BJ (cell line): Measurements from ENCODE around the gene ZNF280B. TPM values are rescaled to one million over a fixed set of nuclear protein-coding genes. Genes with fewer than 3 reads are reported as not detected.

ENCODE experiments used
- CTCF ChIA-PET: fragments of 350-600 bp; formaldehyde crosslinking; extraction: SDS; loops from one replicate; lab custom pipeline; 2021; ENCODE audit warnings: antibody characterized with exemption, inconsistent platforms; lab: Yijun Ruan, JAX
- POLR2A ChIA-PET: fragments of 300-600 bp; sonication (Branson Sonifier 250); formaldehyde crosslinking; extraction: SDS; loops from one replicate; lab custom pipeline; 2021; ENCODE audit warnings: antibody characterized with exemption; lab: Charles Lee
- DNase-seq: peaks from one replicate; pipeline ENCODE4 v3.0.0-alpha.2; 2011; ENCODE audit warnings: low read depth
- H3K27me3 ChIP-seq: 2 replicates; pipeline ENCODE4 v1.6.0; 2011; ENCODE audit warnings: low read length; ENCODE audit not compliant: control insufficient read depth, insufficient read depth
- H3K36me3 ChIP-seq: 2 replicates; pipeline ENCODE4 v1.5.1; 2011; ENCODE audit warnings: low read length; ENCODE audit not compliant: control insufficient read depth, insufficient read depth
- H3K4me3 ChIP-seq: 2 replicates; pipeline ENCODE4 v1.5.1; 2011; ENCODE audit warnings: low read depth, mild to moderate bottlenecking, control low read depth, low read length
- CTCF ChIP-seq: IDR thresholded peaks from 2 replicates; pipeline ENCODE4 v1.5.1; 2011; ENCODE audit warnings: low read depth, mild to moderate bottlenecking, control low read depth, inconsistent platforms, low read length, moderate library complexity; ENCODE audit not compliant: insufficient read depth
- polyA plus RNA-seq: library from polyadenylated mRNA; depleted of rRNA; stranded (reverse); fragments of >200 nt; gene quantifications from 2 replicates; pipeline ENCODE4 v1.2.3, GENCODE V29; 2011

The ZNF280B gene
- polyA plus RNA-seq, 1 experiment: 0.58 TPM

DNA sequence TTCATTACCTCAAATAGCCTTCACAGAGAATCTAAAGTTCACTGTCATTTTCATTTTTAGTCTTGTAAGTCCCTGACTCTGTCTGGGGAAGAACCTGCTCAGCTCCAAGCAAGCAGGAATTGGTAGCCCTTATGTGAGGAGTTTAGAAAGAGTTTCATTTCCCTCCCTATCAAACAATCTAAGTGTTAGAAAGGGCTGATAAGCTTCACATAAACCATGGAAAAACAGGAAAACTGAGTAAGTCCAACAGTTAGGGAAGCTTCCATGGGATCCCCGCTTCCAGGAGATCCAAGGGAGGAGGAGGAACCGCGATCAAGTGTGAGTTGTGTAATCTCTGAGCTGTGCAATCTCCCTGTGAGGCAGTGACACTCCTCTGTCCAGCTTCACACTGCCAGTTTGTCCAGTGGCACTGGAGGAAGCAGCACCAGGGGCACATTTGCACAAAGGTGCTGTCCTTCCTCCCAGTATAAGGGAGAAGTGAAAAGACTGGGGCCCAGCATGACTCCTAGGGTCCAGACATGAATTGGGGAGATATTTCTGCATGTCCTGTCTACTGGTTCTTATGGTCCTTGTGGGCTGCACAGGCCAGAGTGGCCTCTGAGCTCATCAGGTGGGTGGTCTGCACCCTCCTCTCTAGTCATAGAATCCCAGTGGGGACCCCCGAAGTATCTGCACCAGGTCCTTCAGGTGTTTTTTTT is 46.2 kb upstream of the ZNF280B start:
- no peaks in the 10 kb centered on the region for H3K27me3 ChIP-seq
- no peak for TF ChIP-seq CTCF
- POLR2A ChIA-PET: no interaction called here
- CTCF ChIA-PET: interaction anchor here (1.0 to 3.2 kb wide), 3 partner anchors 22 to 91 kb away, joined by 3 to 13 read pairs (median 4); no protein-coding TSS in a partner anchor
- H3K36me3 ChIP-seq: no peaks in the 10 kb centered on the region
- H3K4me3 ChIP-seq: no peak overlapping the region
- no peak for DNase-seq

GRCh38 chr22:22553735-22554586 is 45.4 kb upstream of the ZNF280B start:
- no peak for TF ChIP-seq CTCF
- Histone ChIP-seq H3K36me3 (no peaks in the 10 kb centered on the region), H3K4me3 (no peak overlapping the region), H3K27me3 (no peaks in the 10 kb centered on the region)
- no peak for DNase-seq
- CTCF ChIA-PET: interaction anchor here (1.0 to 3.2 kb wide), 3 partner anchors 23 to 90 kb away, joined by 3 to 13 read pairs (median 4); no protein-coding TSS in a partner anchor
- POLR2A ChIA-PET: no interaction called here

DNA sequence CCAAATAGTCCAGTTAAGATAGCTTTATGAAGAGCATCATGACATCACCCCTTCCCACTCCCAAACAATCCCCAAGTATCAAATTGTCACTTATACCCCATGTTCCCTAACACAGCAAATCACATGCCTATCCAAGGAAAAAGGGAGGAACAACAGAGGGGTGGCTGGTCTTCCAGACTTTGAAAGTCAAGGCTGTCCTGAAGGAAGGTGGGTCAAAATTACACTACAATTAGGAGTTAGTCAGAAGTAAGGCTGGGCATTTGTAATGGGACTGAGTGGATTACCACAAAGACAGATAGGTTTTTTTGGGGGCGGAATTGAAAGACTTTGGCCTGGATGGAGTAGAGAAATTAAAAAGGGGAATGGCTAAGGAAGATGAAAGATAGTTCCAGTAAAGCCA is 44.6 kb upstream of the ZNF280B start:
- Histone ChIP-seq H3K4me3 (no peak overlapping the region), H3K36me3 (no peaks in the 10 kb centered on the region), H3K27me3 (no peaks in the 10 kb centered on the region)
- DNase-seq: no peak
- no peak for TF ChIP-seq CTCF
- POLR2A ChIA-PET: no interaction called here
- CTCF ChIA-PET: interaction anchor here (1.2 kb wide), 1 partner anchor 33 kb away, joined by 3 read pairs; no protein-coding TSS in a partner anchor

- CTCF ChIA-PET: interaction anchor here (1.2 kb wide), 1 partner anchor 34 kb away, joined by 3 read pairs; no protein-coding TSS in a partner anchor
- no peak for DNase-seq
- POLR2A ChIA-PET: no interaction called here
Observed at GRCh38 chr22:22552630-22553029, 44.1 kb upstream of the ZNF280B start.

More at GRCh38 chr22:22552630-22553029, 44.1 kb upstream of the ZNF280B start:
- H3K27me3 ChIP-seq: no peaks in the 10 kb centered on the region
- H3K4me3 ChIP-seq: no peak overlapping the region
- H3K36me3 ChIP-seq: no peaks in the 10 kb centered on the region
- TF ChIP-seq CTCF: no peak
